ENCODE data around the gene PEF1.

PEF1 gene

GRCh38 chr1:31653717-31654473, 9.2 kb upstream of the PEF1 start:
- DNase-seq: no peak

- no peak for DNase-seq
Observed at GRCh38 chr1:31652891-31653499, 8.3 kb upstream of the PEF1 start.

- DNase-seq: no peak
Observed at GRCh38 chr1:31651766-31652165, 7.1 kb upstream of the PEF1 start.

GRCh38 chr1:31651089-31651420, 6.4 kb upstream of the PEF1 start:
- DNase-seq: no peak

- DNase-seq: no peak
Observed at GRCh38 chr1:31650161-31651088, 5.7 kb upstream of the PEF1 start.

- no peak for DNase-seq
Observed at GRCh38 chr1:31648641-31649357, 4.1 kb upstream of the PEF1 start.

GRCh38 chr1:31648190-31648589, 3.5 kb upstream of the PEF1 start:
- DNase-seq: no peak

DNA sequence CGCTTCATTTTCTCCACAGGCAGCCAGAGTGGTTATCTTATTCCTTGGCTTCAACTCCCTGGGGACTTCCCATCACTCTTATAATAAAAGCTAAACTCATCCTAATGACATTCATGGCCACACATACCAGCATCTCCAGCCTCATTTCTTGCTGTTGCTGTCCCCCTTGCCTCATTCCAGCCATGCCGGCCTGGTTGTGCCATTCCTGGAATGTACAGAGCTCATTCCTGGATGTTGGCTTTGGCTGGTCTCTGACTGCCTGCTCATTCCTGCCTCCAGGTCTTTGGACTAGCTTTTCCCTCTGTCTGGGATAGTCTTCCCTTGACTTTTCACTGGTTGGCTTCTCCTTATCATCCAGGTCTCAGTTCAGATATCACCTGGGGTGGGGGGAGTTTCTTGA, 2.4 kb upstream of the PEF1 start:
- DNase-seq: peak; percentile 73

- DNase-seq: no peak
Observed at GRCh38 chr1:31646259-31646960, 1.7 kb upstream of the PEF1 start.

GRCh38 chr1:31645274-31645568, 545 bp upstream of the PEF1 start:
- DNase-seq: no peak

DNA sequence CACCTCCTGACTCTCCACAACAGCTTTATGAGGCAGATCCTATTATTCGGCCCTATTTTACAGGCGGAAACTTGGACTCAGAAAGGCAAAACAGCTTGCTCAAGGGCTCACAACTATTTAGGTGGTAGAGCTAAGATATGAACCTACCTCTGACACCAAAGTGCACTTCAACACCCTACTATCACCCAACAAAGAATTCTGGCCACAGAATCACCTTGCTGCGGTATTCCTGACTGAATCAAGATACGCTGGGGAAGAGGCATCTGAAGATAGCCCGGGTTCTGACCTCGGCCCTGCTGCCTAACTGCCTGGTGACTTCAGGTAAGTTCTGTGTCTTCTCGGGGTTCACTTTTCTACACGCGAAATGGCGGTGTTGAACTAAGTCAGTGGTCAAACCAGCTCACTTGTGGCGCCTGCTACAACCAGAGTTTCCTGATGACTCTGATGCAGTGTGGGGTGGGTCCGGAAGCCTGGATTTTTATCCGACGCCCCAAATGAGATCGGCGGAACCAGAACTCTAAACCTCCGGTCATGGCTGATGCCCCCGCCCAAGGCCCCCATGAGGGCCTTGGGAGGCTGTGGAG, 608 bp downstream of the PEF1 start:
- DNase-seq: no peak

GRCh38 chr1:31642897-31643296, 1.8 kb downstream of the PEF1 start:
- DNase-seq: no peak

GRCh38 chr1:31642366-31642765, 2.3 kb downstream of the PEF1 start:
- no peak for DNase-seq

- no peak for DNase-seq
Observed at GRCh38 chr1:31640964-31641363, 3.7 kb downstream of the PEF1 start.

DNA sequence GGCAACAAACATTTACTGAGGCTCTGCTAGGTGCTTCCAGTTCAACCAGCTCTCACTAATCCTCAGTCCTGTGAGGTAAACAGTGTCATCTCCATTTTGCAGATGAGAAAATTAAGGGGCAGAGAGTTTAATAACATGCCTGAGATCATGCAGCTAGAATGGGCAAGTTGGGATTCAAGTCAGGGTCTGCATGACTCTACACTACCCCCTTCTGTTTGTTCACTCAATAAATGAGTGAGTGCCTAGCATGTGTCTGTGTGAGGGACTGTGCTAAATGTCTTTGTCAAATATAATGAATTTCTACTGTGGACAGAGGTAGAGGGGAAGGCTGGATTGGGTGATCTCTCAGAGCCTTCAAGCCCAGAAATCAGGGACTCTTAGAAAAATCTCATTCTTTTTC, 4.5 kb downstream of the PEF1 start:
- no peak for DNase-seq

DNA sequence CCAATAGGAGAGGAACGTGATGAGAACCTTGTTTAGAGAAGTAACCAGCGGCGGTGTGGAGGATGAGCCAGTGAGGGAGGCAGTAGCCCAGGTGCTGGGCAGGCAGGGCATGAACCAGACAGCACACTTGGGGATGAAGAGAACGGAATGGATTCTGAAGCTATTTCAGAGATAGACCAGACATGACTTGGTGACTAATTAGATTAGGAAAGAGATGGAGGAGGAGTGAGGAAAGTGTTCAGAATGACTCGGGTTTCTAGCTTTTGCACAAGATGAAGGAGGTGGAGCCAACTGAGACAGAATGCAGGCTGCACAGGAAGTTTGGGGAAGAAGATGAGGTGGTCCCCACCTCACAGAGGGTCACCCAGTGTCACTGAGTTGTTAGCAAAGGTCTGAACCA, 5.1 kb downstream of the PEF1 start:
- peak; percentile 71 for DNase-seq

DNA sequence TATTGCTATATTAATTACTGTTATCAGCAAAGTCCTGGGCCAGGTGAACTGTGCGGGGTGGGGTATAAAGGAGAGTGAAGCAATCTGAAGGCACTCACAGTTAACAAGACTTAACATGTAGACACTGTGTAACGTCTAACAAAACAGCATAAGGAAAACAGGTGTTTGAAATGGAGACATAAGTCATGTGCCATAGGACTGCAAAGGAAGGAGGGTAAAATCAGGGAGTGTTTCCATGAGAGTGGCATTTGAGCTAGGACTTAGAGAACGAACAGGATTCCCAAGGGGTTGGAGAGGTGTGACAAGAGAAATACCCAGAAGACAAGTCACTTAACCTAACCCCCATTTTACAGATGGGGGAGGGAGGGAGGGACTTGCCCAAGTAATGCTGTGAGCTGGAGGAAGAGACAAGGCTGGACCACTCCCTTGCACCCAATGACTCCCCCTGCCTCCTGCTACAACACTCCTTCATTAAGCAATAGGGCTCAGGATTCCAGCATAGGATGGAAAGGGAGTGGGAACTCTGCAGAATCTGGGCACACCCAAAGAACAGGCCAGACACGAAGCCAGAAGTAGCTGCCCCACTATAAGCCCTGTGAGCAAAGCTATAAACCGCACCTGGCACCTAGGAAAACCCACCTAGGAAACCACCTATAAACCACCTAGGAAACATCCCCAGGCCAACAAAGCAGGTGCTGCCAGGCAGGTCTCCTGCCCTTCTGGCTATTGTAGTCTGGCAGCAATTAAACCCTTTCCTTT, 6.6 kb downstream of the PEF1 start:
- no peak for DNase-seq

DNA sequence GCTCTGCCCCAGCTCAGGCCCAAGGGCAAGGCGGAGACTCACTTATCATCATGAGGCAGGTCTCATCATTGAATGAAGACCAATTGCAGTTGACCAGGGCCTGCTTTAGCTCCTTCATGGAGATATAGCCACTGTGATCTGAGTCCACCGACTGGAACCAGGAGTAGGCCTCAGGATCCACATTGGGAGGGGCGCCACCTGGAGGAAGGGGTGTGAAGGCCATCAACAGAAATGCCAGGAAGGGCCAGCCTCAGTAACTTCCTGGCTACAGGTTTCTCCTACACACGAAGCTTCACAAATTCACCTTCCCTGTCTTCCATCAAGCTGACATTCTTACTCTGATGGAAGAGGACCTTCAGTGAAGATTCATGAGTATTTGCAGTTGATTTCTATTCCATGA, 11.6 kb downstream of the PEF1 start:
- no peak for DNase-seq

GRCh38 chr1:31632649-31633048, 12.0 kb downstream of the PEF1 start:
- DNase-seq: no peak

DNA sequence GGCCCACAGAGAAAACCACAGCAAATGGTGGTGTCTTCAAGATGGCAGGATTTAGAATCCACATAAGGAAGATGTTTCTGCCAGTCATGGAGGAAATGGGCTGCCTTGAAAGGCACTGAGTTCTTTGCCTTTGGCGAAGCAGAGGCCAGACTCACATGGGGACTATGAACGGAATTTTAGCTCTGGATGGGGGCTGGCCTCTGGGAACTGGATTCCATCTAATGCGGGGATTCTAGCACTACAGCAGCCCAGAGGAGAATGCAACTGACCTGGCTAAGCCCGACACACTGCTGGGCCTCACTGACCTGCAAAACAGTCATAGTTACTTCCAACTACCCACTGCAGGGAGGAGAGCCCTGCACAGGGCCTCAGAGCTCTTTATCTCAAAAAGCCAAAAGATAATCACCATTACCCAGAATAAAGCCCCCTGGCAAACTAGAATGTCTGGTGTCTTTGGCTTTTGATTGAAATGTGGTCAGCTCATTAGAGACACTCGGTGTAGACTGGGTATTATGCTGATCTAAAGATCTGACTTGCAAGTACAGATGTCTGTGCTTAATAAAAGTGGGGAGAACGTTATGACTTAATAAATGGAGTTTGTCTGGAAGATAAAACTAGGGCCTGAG, 15.6 kb downstream of the PEF1 start:
- DNase-seq: no peak

DNA sequence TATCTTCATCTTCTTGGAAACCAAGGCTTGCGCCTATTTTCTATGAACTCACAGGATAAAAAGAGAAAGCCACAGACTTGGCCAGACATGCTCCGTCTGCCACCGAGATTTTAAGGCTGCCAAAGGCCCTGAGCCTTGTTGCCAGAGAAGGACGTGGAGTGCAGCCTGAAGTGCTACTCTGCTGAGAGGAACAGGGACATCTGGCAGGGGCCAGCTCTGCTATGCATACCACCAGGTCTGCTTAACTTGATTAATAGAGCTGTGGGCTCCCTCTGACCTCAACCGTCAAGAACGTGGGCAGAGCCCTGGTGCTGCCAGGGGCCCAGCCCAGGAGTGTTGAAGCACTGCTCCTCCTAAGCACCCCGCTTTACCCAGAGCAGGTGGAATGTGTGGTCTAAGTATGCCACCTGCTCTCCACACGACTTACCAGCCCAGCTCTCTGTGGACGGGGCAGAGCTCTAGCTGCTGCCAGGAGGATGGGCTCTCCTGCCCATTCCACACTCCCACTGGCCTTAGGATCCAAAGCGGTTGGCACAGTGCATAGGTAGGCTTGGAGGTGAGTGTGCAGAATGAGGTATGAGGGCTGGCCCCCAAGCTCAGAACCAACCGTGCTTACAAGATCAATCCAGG, 16.6 kb downstream of the PEF1 start:
- DNase-seq: no peak
